HepG2 (cell line): ENCODE results near the gene CDK2. TPM values are rescaled to one million over a fixed set of nuclear protein-coding genes. Genes with fewer than 3 reads are reported as not detected.
A peak's percentile ranks its signal among the peaks of the same experiment; 100 is the strongest.

Experiments
- HNRNPH1 ChIP-seq: fragments of 200-400 bp; formaldehyde crosslinking; optimal IDR thresholded peaks from 2 replicates; pipeline ENCODE3; 2017; ENCODE audit warnings: mild to moderate bottlenecking, low read depth, low read length
- NBN ChIP-seq: fragments of 450-650 bp; conservative IDR thresholded peaks from 2 replicates; pipeline ENCODE4 v1.6.1; 2017
- RBAK ChIP-seq: sonication (generic); formaldehyde crosslinking; IDR thresholded peaks from 2 replicates; pipeline ENCODE4 v1.5.1; 2020; ENCODE audit warnings: mild to moderate bottlenecking, missing genetic modification reagents
- RBM22 ChIP-seq: fragments of 200-400 bp; formaldehyde crosslinking; optimal IDR thresholded peaks from 2 replicates; pipeline ENCODE3; 2017; ENCODE audit warnings: mild to moderate bottlenecking, low read length, moderate library complexity
- SALL1 ChIP-seq: sonication (generic); formaldehyde crosslinking; IDR thresholded peaks from 2 replicates; pipeline ENCODE4 v1.8.0; 2022; ENCODE audit warnings: mild to moderate bottlenecking, missing genetic modification reagents
- SMARCC2 ChIP-seq: fragments of 450-650 bp; IDR thresholded peaks from 2 replicates; pipeline ENCODE4 v1.6.1; 2017; ENCODE audit warnings: antibody characterized with exemption, mild to moderate bottlenecking
- SRSF1 ChIP-seq: fragments of 200-400 bp; formaldehyde crosslinking; optimal IDR thresholded peaks from 2 replicates; pipeline ENCODE3; 2017; ENCODE audit warnings: mild to moderate bottlenecking, low read depth, low read length, moderate library complexity
- XBP1 ChIP-seq: sonication (generic); formaldehyde crosslinking; IDR thresholded peaks from 2 replicates; pipeline ENCODE4 v1.5.0; 2020; ENCODE audit warnings: missing genetic modification reagents
- ZNF142 ChIP-seq: sonication (generic); formaldehyde crosslinking; IDR thresholded peaks from 2 replicates; pipeline ENCODE4 v1.4.0; 2020; ENCODE audit warnings: missing genetic modification reagents
- ZNF17 ChIP-seq: sonication (generic); formaldehyde crosslinking; IDR thresholded peaks from 2 replicates; pipeline ENCODE4 v1.5.0; 2020; ENCODE audit warnings: mild to moderate bottlenecking, missing genetic modification reagents
- ZNF564 ChIP-seq: sonication (generic); formaldehyde crosslinking; IDR thresholded peaks from 2 replicates; pipeline ENCODE4 v1.8.1; 2023; ENCODE audit warnings: mild to moderate bottlenecking, missing genetic modification reagents
- ZNF646 ChIP-seq: sonication (generic); formaldehyde crosslinking; IDR thresholded peaks from 2 replicates; pipeline ENCODE4 v1.9.0; 2021; ENCODE audit warnings: mild to moderate bottlenecking, missing genetic modification reagents
- polyA plus RNA-seq, 8 experiments: library from polyadenylated mRNA; depleted of rRNA in 3 of 8; stranded (reverse) in 7 of 8; unstranded in 1 of 8; fragments of >200 nt; fragmentation: Illumina TruSeq in 4 of 8; extraction: Trizol in 4 of 8; gene quantifications; 2 replicates each; pipeline versions ENCODE4 v1.2.1 to v1.2.3, GENCODE V29; 2011 to 2016; ENCODE audit warnings: low read depth in 4 of 8, missing spikeins in 1 of 8, mixed read lengths in 1 of 8; ENCODE audit not compliant: insufficient read depth in 1 of 8
- total RNA-seq, 5 experiments: library from RNA; depleted of rRNA; stranded (reverse); fragments of >200 nt; fragmentation: Illumina TruSeq; extraction: Trizol; gene quantifications; 2 replicates each; pipeline ENCODE4 v1.2.3, GENCODE V29; 2016; ENCODE audit warnings: low read depth in 1 of 5
- TF ChIP-seq, protein P1 (sequence below), 2 experiments: sonication (generic) in 1 of 2; formaldehyde crosslinking in 1 of 2; IDR thresholded peaks; 2 replicates each; pipeline versions ENCODE4 v1.5.1 to v1.6.1; 2011 to 2020; ENCODE audit warnings: borderline replicate concordance in 1 of 2, low read depth in 1 of 2, low read length in 1 of 2, mild to moderate bottlenecking in 1 of 2, missing genetic modification reagents in 1 of 2, moderate library complexity in 1 of 2

CDK2 gene
- total and polyA plus RNA-seq, 2 of the 13 experiments (the other 11 are each of a cell fraction or from before 2014, with no cell fraction given): 47.5 to 52.6 TPM

DNA sequence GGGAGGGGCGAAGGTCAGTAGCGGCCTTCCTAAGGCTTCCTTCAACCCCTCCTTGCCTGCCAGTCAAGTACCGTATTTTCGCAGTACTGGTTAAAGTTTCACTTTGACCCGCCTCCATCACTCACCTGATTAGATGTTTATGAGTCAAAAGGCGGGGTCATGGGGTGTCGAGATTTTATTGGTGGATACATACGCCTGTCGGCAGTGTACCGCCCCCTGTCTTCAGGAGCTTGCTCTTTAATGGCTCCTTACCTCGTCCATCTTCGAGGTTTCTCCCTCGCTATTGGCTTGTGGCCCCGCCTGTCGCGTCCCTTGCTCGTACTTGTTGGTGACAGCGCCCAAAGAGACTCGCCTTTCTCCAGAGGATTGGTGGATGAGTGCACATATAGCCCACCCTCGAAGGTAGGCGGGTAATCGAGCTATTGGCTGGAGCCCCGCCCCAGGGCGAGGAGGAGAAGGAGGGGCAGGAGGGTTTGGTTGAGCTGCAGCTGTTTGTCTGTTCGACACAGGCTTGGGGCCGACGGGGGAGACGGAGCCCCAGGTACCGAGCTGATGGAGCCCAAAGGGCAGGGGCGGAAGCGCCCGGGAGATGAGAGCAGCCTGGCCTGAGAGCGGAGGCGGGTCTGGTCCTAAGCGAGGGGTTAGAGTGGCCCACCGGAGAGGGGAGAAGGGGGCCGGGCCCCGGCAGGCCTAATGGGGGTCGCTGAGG lies 7.1 kb downstream of the CDK2 start, which contains the start of gene RAB5B (continued):
- TF ChIP-seq ZNF142 (CRISPR knock-in tag): 0 out of 2 replicates have a peak, but pooled peaks have one; percentile 17
- no peak for TF ChIP-seq SMARCC2
- TF ChIP-seq RBM22: no peak
- TF ChIP-seq SRSF1: no peak
- peak; percentile 58 for TF ChIP-seq HNRNPH1
- no peak for TF ChIP-seq XBP1 (CRISPR knock-in tag)
- TF ChIP-seq ZNF17: no peak
- TF ChIP-seq, protein P1, sequence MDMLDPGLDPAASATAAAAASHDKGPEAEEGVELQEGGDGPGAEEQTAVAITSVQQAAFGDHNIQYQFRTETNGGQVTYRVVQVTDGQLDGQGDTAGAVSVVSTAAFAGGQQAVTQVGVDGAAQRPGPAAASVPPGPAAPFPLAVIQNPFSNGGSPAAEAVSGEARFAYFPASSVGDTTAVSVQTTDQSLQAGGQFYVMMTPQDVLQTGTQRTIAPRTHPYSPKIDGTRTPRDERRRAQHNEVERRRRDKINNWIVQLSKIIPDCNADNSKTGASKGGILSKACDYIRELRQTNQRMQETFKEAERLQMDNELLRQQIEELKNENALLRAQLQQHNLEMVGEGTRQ (IDR thresholded peaks at IDR 0.05; ENCODE audit: low read depth, low read length): 0 out of 2 replicates have a peak, but pooled peaks have one; percentile 19
- TF ChIP-seq, protein P1 (CRISPR knock-in tag; IDR thresholded peaks at IDR 0.05; ENCODE audit: borderline replicate concordance): peak; percentile 25; the same call in 1 of the 2 replicates
- peak; percentile 68 for TF ChIP-seq SALL1 (CRISPR knock-in tag)
- TF ChIP-seq NBN: no peak
- TF ChIP-seq ZNF564 (CRISPR knock-in tag): no peak; the same call in 1 of the 2 replicates
- TF ChIP-seq ZNF646: no peak
- peak; percentile 53; the same call in 1 of the 2 replicates for TF ChIP-seq RBAK (CRISPR knock-in tag)
